ENCODE results near the gene PCNX2.

GRCh38 chr1:232993555-232993954, 302.0 kb downstream of the PCNX2 start:
- no peak for TF ChIP-seq CTCF (conservative IDR thresholded peaks at IDR 0.05)
- no peak for TF ChIP-seq ZFX (IDR thresholded peaks at IDR 0.05)

All from C4-2B (cell line).